ENCODE measurements around the gene MUSK. TPM values are rescaled to one million over a fixed set of nuclear protein-coding genes. Genes with fewer than 3 reads are reported as not detected.

The MUSK gene
- total and polyA plus RNA-seq, 3 donors from 2014 or later = 2.8 to 11.6 (median 6.9) TPM

- no peaks in the 10 kb centered on the region for H3K4me1 ChIP-seq
- intact Hi-C loops (cut with DNase I; ENCODE audit: low total_unique reads) = loop anchor here (10.0 kb wide), 1 partner anchor 375 kb away; the partner anchor contains the start of gene LPAR1
- H3K9me3 ChIP-seq = no peaks in the 10 kb centered on the region
- H3K4me3 ChIP-seq = no peak overlapping the region
- no peaks in the 10 kb centered on the region for H3K36me3 ChIP-seq (ENCODE audit: low read depth, missing control alignments)
- H3K27me3 ChIP-seq = no peaks in the 10 kb centered on the region
- no peak overlapping the region for H3K27ac ChIP-seq
- WGBS, 2 donors = 77 to 82% methylated on average over 2 of the region's 2 CpGs
- no peak for DNase-seq
- TF ChIP-seq CTCF (IDR thresholded peaks at IDR 0.05) (no peak), POLR2A (IDR thresholded peaks at IDR 0.05) (no peak)
Observed at GRCh38 chr9:110659891-110660541, 8.6 kb upstream of the MUSK start.

DNA sequence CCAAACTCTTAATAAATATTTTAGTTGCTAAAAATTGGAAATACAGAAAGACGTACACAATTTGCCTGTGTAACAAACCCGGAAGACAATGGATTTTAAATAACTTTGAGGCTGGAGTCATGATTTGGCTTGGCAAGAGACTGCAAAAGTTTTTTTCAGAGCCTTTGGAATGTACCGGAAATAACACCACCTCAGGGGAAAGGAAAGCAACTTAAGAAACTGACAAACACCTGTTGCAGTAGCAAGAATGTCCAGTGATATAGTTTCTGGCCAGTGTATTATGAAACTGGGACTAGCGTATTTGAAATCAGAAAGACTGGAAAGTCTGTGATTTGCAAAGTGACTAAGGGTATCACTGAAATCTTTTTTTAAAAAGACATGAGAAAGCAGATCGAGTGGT, 842 bp downstream of the MUSK start:
- intact Hi-C loops (cut with DNase I; ENCODE audit: low total_unique reads) = no loop called here
- Histone ChIP-seq H3K27ac (peak overlapping the region in 1 of 2 donors; percentile 54), H3K4me3 (peak overlapping the region in 1 of 2 donors; percentile 1), H3K9me3 (no peaks in the 10 kb centered on the region), H3K27me3 (no peaks in the 10 kb centered on the region), H3K36me3 (ENCODE audit: low read depth, missing control alignments) (no peaks in the 10 kb centered on the region), H3K4me1 (no peaks in the 10 kb centered on the region)
- DNase-seq = no peak
- whole genome bisulfite sequencing, 2 donors = 50 to 61% methylated on average over 5 of the region's 5 CpGs
- TF ChIP-seq CTCF (IDR thresholded peaks at IDR 0.05) (no peak), POLR2A (IDR thresholded peaks at IDR 0.05) (no peak)

DNA sequence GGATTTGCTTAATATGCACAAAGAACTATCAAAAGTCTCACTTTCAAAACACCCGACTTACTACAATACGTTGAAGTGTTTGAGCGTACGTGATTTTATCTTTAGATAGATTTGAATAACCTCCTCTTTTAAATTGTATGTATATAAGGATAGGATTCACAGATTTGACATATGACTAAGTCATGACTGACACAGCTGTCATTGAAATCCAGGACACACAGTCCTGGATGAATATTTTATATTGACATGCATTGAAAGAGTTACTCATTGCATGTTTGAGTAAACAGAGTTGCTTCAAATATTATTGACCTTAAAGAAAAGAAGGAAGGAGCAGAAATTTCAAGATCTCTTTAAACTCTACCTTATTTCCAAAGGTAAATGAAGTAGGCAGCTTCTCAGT, 3.3 kb downstream of the MUSK start:
- Histone ChIP-seq H3K27ac (peak overlapping the region in 1 of 2 donors; percentile 35), H3K36me3 (ENCODE audit: low read depth, missing control alignments) (no peaks in the 10 kb centered on the region), H3K4me3 (no peak overlapping the region), H3K27me3 (no peaks in the 10 kb centered on the region), H3K4me1 (no peaks in the 10 kb centered on the region), H3K9me3 (no peaks in the 10 kb centered on the region)
- intact Hi-C loops (cut with DNase I; ENCODE audit: low total_unique reads) = no loop called here
- no peak for TF ChIP-seq POLR2A (IDR thresholded peaks at IDR 0.05)
- TF ChIP-seq CTCF (IDR thresholded peaks at IDR 0.05) = no peak
- WGBS, 2 donors = 93 to 94% methylated on average over 4 of the region's 4 CpGs
- no peak for DNase-seq

GRCh38 chr9:110672873-110673510, 4.4 kb downstream of the MUSK start:
- no peaks in the 10 kb centered on the region for H3K27me3 ChIP-seq
- H3K4me1 ChIP-seq = no peaks in the 10 kb centered on the region
- no peak overlapping the region for H3K4me3 ChIP-seq
- DNase-seq = no peak
- intact Hi-C loops (cut with DNase I; ENCODE audit: low total_unique reads) = no loop called here
- 54 to 74% methylated on average over 3 of the region's 3 CpGs for WGBS, 2 donors
- TF ChIP-seq POLR2A (IDR thresholded peaks at IDR 0.05) (no peak), CTCF (IDR thresholded peaks at IDR 0.05) (no peak)
- H3K27ac ChIP-seq = peak overlapping the region; percentile 18 to 35
- no peaks in the 10 kb centered on the region for H3K9me3 ChIP-seq
- no peaks in the 10 kb centered on the region for H3K36me3 ChIP-seq (ENCODE audit: low read depth, missing control alignments)

Measured in testis (tissue), 3 donors.